Nephron progenitor cell (in vitro differentiated cells): ENCODE data around the gene DDX49.
A peak's percentile ranks its signal among the peaks of the same experiment; 100 is the strongest.

Experiments used
- DNase-seq: peaks from one replicate; pipeline ENCODE4 v3.0.0; 2021
- H3K27ac Mint-ChIP-seq: 2 replicates; pipeline ENCODE4 v1.8.0; 2021; ENCODE audit warnings: mild to moderate bottlenecking, moderate library complexity, mixed read lengths
- H3K27me3 Mint-ChIP-seq: 2 replicates; pipeline ENCODE4 v1.8.0; 2021; ENCODE audit warnings: mild to moderate bottlenecking, low read depth, mixed read lengths; ENCODE audit not compliant: poor library complexity
- H3K36me3 Mint-ChIP-seq: 2 replicates; pipeline ENCODE4 v1.8.0; 2021; ENCODE audit warnings: low read depth, mixed read lengths
- H3K4me1 Mint-ChIP-seq: 2 replicates; pipeline ENCODE4 v1.8.0; 2021; ENCODE audit warnings: mixed read lengths
- H3K4me3 Mint-ChIP-seq: 2 replicates; pipeline ENCODE4 v1.8.0; 2021; ENCODE audit warnings: mild to moderate bottlenecking, moderate library complexity, mixed read lengths
- H3K9me3 Mint-ChIP-seq: 2 replicates; pipeline ENCODE4 v1.8.0; 2021; ENCODE audit warnings: mild to moderate bottlenecking, moderate library complexity, mixed read lengths
- TF ChIP-seq, protein P1 (sequence below): fragments of 200-600 bp; sonication (generic); IDR thresholded peaks from 2 replicates; pipeline ENCODE4 v1.5.0; 2021; ENCODE audit warnings: antibody characterized with exemption

Gene DDX49

DNA sequence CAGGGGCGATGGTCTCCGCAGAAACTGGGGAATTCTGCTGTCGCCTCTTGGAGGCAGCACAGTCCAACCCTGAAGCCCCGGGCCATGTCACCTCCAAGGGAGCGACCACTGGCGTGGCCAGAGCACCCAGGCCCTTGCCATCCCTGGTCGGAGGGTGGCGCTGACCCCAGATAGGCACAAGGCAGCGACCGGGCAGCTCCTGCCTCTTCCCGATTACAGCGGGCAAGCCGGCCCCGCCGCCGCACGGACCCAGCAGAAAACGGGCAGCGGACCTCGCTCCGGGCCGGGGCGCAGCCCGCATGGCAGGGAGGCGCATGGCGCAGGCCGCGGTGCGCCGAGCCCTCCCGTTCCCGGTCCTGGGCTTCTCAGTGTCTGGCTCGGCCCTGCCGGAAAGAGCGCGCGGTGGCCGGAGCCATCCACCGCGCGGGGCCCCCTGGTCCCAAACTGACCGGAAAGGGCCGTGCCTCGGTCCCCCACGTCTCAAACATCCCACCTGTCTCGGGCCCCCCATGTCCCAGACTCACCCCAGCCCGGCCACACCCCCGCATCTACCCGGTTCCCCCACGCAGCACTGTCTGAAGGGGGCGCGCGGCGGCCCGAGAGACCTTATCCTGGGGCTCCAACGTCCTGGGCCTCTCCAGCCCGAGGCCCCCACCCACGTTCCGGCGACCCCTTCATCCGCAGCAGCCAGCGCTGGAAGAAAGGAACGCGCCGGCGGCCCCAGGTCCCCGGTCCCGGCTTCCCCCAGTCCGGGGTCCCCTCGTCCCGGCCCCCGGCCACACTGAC lies 24.3 kb upstream of the DDX49 start:
- Mint-ChIP-seq H3K4me3 (peak overlapping the region; percentile 83), H3K27ac (no peak overlapping the region), H3K36me3 (no peaks in the 10 kb centered on the region), H3K27me3 (peaks cover 6% of the 10 kb centered on the region), H3K9me3 (no peaks in the 10 kb centered on the region), H3K4me1 (peaks cover 9% of the 10 kb centered on the region)
- DNase-seq: peak; percentile 78
- TF ChIP-seq, protein P1, sequence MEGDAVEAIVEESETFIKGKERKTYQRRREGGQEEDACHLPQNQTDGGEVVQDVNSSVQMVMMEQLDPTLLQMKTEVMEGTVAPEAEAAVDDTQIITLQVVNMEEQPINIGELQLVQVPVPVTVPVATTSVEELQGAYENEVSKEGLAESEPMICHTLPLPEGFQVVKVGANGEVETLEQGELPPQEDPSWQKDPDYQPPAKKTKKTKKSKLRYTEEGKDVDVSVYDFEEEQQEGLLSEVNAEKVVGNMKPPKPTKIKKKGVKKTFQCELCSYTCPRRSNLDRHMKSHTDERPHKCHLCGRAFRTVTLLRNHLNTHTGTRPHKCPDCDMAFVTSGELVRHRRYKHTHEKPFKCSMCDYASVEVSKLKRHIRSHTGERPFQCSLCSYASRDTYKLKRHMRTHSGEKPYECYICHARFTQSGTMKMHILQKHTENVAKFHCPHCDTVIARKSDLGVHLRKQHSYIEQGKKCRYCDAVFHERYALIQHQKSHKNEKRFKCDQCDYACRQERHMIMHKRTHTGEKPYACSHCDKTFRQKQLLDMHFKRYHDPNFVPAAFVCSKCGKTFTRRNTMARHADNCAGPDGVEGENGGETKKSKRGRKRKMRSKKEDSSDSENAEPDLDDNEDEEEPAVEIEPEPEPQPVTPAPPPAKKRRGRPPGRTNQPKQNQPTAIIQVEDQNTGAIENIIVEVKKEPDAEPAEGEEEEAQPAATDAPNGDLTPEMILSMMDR: peak; percentile 46

DNA sequence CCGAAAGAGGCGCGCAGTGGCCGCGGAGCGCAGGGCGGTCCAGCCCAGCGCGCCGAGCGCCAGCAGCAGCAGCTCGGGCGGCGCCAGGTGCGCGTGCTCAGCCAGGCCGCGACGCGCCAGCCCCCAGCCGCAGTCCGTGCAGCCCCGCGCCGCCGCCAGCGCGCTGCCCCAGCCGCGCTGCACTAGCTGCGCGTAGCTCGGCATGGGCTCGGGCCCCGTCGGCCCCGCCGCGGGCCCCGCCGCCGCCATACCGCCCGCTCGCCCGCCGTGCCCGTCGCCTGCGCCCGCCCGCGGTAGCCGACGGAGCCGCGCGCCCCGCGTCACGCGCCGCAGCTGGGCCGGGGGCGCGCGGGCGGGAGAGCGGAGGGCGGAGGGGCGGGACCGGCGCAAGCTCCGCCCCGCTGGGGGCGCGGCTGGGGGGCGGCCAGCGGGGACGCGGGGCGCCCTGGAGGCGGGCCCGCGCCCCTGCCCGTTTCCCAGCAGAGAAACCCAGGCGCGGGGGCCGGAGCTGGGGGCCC lies 23.6 kb upstream of the DDX49 start, which contains the start of gene CERS1:
CERS1 (minus strand) TSS at position 335 of the 518 bp plus-strand sequence; CDS start at position 249, 86 bp downstream.
- peaks cover 6% of the 10 kb centered on the region for H3K27me3 Mint-ChIP-seq
- H3K4me1 Mint-ChIP-seq: peaks cover 9% of the 10 kb centered on the region
- peaks cover 3% of the 10 kb centered on the region for H3K36me3 Mint-ChIP-seq
- H3K27ac Mint-ChIP-seq: no peak within 1 kb of the TSS
- DNase-seq: peak; percentile 80
- no peaks in the 10 kb centered on the region for H3K9me3 Mint-ChIP-seq
- H3K4me3 Mint-ChIP-seq: peak within 1 kb of the TSS; percentile 83
- TF ChIP-seq, protein P1: no peak

DNA sequence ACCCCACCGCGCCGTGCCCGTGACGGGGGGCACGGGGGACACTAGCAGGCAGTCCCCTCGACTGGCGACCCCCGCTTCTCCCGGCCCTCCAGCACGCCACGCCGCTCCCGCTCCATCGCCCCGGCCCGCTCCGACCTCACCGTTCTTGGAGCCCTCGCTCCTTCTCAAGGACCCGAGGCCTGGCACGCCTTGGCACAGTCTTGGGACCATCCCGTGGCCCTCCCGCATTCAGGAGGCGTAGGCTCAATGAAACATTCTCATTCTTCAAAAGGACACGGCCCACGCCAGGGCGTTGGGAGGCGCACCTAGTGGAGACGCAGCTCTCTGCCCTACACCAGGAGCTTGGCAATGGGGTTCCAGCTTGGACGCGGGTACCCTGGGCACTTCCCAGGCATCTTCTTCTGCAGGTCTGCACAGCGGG lies 23.1 kb upstream of the DDX49 start:
- no peaks in the 10 kb centered on the region for H3K9me3 Mint-ChIP-seq
- H3K4me1 Mint-ChIP-seq: peaks cover 9% of the 10 kb centered on the region
- H3K4me3 Mint-ChIP-seq: peak overlapping the region; percentile 83
- DNase-seq: no peak
- H3K27ac Mint-ChIP-seq: no peak overlapping the region
- TF ChIP-seq, protein P1: no peak
- peaks cover 9% of the 10 kb centered on the region for H3K36me3 Mint-ChIP-seq
- H3K27me3 Mint-ChIP-seq: peaks cover 6% of the 10 kb centered on the region

DNA sequence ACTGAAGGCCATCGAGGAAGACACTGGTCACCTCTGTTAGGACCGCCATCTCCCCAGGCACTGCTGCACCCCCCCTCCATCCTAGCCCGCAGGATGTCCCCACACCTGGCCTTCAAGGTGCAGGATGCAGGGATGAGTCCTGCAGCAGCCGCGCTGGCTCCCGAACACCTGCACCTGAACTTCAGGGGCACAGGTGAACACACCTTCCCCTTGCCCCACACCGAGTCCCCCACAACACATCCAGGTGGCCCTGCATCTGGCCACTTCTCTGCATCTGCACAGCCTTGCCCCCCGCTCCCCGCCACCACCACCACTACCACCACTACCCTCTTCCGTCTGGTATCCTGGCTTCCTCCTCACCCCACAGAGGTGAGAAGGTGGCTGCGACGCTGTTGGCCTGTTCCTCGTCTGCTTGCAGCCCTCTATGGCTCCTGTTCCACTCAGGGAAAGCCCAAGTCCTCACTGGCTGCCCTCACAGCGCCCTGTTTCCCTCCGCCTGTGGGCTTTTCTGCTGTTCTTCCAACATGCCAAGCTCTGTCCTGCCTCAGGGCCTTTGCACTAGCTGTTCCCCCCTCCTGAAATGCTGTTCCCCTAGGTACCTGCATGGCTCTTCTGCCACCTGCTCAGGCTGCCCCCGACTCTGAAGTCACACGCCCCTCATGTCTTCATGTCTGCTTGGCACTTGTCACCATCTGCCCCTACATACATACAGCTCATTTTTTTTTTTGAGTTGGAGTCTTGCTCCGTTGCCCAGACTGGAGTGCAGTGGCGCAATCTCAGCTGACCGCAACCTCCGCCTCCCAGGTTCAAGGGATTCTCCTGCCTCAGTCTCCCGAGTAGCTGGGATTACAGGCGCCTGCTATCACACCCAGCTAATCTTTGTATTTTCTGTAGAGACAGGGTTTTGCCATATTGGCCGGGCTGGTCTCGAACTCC lies 22.2 kb upstream of the DDX49 start:
- DNase-seq: no peak
- H3K36me3 Mint-ChIP-seq: peaks cover 13% of the 10 kb centered on the region
- TF ChIP-seq, protein P1: no peak
- peaks cover 3% of the 10 kb centered on the region for H3K27me3 Mint-ChIP-seq
- peaks cover 9% of the 10 kb centered on the region for H3K4me1 Mint-ChIP-seq
- H3K4me3 Mint-ChIP-seq: peak overlapping the region; percentile 83
- H3K27ac Mint-ChIP-seq: no peak overlapping the region
- no peaks in the 10 kb centered on the region for H3K9me3 Mint-ChIP-seq

DNA sequence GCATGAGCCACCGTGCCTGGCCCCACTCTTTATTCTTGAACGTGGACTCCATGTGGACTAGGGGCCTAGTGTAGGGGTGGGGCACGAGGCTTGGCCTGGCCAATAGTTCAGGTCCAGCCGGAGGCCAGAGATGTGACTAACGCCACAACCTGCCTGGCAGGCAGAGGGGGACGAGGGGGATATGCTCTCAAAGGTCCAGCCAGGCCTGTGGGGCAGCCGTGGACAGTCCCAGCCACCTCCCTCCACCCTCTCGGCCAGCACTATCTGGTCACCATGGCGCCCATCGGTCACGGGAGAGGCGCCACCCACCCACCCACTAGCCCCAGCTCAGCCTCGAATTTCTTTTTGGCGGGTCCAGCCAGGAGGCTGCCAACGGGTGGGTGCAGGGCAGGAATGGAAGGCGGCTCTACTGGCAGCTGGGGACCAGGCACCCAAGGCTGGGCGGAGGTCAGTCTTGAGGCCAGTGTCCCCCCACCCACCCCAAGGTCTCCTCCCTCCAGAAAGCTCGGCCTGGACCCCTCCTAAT lies 21.4 kb upstream of the DDX49 start:
- TF ChIP-seq, protein P1: no peak
- H3K27me3 Mint-ChIP-seq: peaks cover 3% of the 10 kb centered on the region
- peaks cover 9% of the 10 kb centered on the region for H3K4me1 Mint-ChIP-seq
- no peak overlapping the region for H3K4me3 Mint-ChIP-seq
- no peak overlapping the region for H3K27ac Mint-ChIP-seq
- H3K36me3 Mint-ChIP-seq: peaks cover 13% of the 10 kb centered on the region
- no peaks in the 10 kb centered on the region for H3K9me3 Mint-ChIP-seq
- peak; percentile 33 for DNase-seq
